ENCODE results near the gene PLXNA4. TPM values are rescaled to one million over a fixed set of nuclear protein-coding genes. Genes with fewer than 3 reads are reported as not detected.

Gene PLXNA4
- total RNA-seq, 1 experiment from 2014 or later = not detected

DNA sequence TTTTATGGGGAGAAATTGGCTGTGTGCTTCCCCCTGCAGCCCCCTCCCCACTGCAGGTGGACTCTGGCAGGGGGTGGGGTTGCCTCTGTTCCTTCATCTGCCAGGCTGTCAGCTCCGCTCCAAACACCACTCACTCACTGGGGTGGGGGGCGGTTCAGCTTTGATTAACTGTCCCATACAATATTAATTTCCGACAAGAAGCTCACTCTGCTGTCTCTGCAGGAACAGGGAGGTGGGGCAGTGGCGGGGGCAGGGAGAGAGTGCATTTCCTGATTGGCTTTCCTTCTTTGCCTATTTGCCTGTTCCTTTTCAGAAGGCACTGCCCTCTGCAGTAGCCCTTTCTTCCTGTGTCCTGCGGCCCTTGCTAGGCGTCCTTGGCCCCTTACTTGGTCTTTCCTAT is 500.8 kb downstream of the PLXNA4 start:
- ChIA-PET POLR2A (no interaction called here), CTCF (interaction anchor here (0.7 kb wide), 1 partner anchor 323 kb away, joined by 4 read pairs; no protein-coding TSS in a partner anchor)
- Mint-ChIP-seq H3K27ac (ENCODE audit: low read depth, unreplicated experiment) (no peak overlapping the region), H3K4me3 (ENCODE audit: unreplicated experiment) (no peak overlapping the region), H3K4me1 (ENCODE audit: insufficient read depth, unreplicated experiment) (no peaks in the 10 kb centered on the region), H3K36me3 (ENCODE audit: insufficient read depth, unreplicated experiment) (no peaks in the 10 kb centered on the region), H3K9me3 (ENCODE audit: unreplicated experiment) (no peaks in the 10 kb centered on the region), H3K27me3 (ENCODE audit: insufficient read depth, unreplicated experiment) (no peaks in the 10 kb centered on the region)
- intact Hi-C loops (cut with micrococcal nuclease) = no loop called here
- TF ChIP-seq, protein P1, sequence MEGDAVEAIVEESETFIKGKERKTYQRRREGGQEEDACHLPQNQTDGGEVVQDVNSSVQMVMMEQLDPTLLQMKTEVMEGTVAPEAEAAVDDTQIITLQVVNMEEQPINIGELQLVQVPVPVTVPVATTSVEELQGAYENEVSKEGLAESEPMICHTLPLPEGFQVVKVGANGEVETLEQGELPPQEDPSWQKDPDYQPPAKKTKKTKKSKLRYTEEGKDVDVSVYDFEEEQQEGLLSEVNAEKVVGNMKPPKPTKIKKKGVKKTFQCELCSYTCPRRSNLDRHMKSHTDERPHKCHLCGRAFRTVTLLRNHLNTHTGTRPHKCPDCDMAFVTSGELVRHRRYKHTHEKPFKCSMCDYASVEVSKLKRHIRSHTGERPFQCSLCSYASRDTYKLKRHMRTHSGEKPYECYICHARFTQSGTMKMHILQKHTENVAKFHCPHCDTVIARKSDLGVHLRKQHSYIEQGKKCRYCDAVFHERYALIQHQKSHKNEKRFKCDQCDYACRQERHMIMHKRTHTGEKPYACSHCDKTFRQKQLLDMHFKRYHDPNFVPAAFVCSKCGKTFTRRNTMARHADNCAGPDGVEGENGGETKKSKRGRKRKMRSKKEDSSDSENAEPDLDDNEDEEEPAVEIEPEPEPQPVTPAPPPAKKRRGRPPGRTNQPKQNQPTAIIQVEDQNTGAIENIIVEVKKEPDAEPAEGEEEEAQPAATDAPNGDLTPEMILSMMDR (IDR thresholded peaks at IDR 0.05; ENCODE audit: unreplicated experiment) = no peak
- no peak for DNase-seq (ENCODE audit: unreplicated experiment)
- BruUV-seq (replicated peaks) = no TSS peak

DNA sequence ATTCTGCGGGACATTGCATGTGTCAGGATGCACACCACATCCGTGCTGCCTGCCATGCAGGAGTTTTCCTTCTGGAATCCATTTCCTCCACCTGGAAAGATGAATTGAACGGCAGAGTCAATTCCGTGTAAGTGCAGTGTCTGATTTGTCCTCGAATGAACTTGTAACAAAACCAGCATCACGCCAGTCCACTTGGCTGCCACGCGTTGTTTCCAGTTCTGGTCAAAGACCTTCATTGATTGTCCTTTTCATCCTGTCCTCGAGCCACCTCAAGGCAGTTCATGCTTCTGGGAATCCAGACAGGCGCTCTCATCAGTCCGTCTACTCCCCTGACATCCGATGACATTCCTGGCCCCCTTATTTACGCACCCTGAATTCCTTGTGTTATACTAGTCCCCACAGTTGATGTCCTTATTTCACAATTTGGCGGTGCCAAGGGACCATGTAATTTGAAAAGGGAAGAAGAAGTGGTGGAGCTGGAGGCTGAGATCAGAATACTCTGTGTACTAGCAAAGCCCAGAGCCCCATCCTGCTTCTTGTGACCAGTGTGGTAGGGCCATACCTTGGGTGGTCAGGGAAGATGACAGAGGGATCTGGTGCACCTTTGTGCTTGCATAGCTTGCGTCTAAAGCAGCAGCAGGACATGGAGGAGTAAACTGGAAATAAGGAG is 502.2 kb downstream of the PLXNA4 start:
- Mint-ChIP-seq H3K4me1 (ENCODE audit: insufficient read depth, unreplicated experiment) (no peaks in the 10 kb centered on the region), H3K27me3 (ENCODE audit: insufficient read depth, unreplicated experiment) (no peaks in the 10 kb centered on the region), H3K4me3 (ENCODE audit: unreplicated experiment) (no peak overlapping the region), H3K36me3 (ENCODE audit: insufficient read depth, unreplicated experiment) (no peaks in the 10 kb centered on the region), H3K9me3 (ENCODE audit: unreplicated experiment) (no peaks in the 10 kb centered on the region), H3K27ac (ENCODE audit: low read depth, unreplicated experiment) (no peak overlapping the region)
- no peak for DNase-seq (ENCODE audit: unreplicated experiment)
- intact Hi-C loops (cut with micrococcal nuclease) = no loop called here
- BruUV-seq (replicated peaks) = no TSS peak
- TF ChIP-seq, protein P1 (IDR thresholded peaks at IDR 0.05; ENCODE audit: unreplicated experiment) = no peak
- POLR2A ChIA-PET = no interaction called here
- CTCF ChIA-PET = no interaction called here
